HFFc6 (cell line): Measurements from ENCODE around the gene REPIN1. TPM values are rescaled to one million over a fixed set of nuclear protein-coding genes. Genes with fewer than 3 reads are reported as not detected.

Experiments used
- DNase-seq: peaks from one replicate; pipeline ENCODE4 v3.0.0-alpha.2; 2018
- H3K27ac Mint-ChIP-seq: 2 replicates; pipeline ENCODE4 v1.8.0; 2020; ENCODE audit warnings: mild to moderate bottlenecking, mixed read lengths
- H3K27me3 Mint-ChIP-seq: 2 replicates; pipeline ENCODE4 v1.8.0; 2021; ENCODE audit warnings: mild to moderate bottlenecking, moderate library complexity, mixed read lengths; ENCODE audit not compliant: insufficient read depth
- H3K36me3 Mint-ChIP-seq: 2 replicates; pipeline ENCODE4 v1.8.0; 2021; ENCODE audit warnings: low read depth, mixed read lengths
- H3K4me1 Mint-ChIP-seq: 2 replicates; pipeline ENCODE4 v1.8.0; 2020; ENCODE audit warnings: low read depth, mixed read lengths
- H3K4me3 Mint-ChIP-seq: 2 replicates; pipeline ENCODE4 v1.8.0; 2020; ENCODE audit warnings: mild to moderate bottlenecking, moderate library complexity, mixed read lengths
- H3K9me3 Mint-ChIP-seq: 2 replicates; pipeline ENCODE4 v1.8.0; 2020; ENCODE audit warnings: mild to moderate bottlenecking, mixed read lengths
- total RNA-seq, 6 experiments: library from RNA; stranded (reverse); fragmentation: NEBNext Ultra II Directional; extraction: Animal tissue kit (Norgen Biotek cat#: 25700); gene quantifications; 2 replicates in 1 of 6; 3 replicates in 5 of 6; pipeline ENCODE4 v1.2.3, GENCODE V29; 2021
- TF ChIP-seq, protein P1 (sequence below): fragments of 200-600 bp; sonication (generic); IDR thresholded peaks from 2 replicates; pipeline ENCODE4 v1.5.0; 2021; ENCODE audit warnings: antibody characterized with exemption, mild to moderate bottlenecking

The REPIN1 gene
- total RNA-seq, 6 experiments from 2014 or later, result 68.8 to 78.3 (median 75.5) TPM

DNA sequence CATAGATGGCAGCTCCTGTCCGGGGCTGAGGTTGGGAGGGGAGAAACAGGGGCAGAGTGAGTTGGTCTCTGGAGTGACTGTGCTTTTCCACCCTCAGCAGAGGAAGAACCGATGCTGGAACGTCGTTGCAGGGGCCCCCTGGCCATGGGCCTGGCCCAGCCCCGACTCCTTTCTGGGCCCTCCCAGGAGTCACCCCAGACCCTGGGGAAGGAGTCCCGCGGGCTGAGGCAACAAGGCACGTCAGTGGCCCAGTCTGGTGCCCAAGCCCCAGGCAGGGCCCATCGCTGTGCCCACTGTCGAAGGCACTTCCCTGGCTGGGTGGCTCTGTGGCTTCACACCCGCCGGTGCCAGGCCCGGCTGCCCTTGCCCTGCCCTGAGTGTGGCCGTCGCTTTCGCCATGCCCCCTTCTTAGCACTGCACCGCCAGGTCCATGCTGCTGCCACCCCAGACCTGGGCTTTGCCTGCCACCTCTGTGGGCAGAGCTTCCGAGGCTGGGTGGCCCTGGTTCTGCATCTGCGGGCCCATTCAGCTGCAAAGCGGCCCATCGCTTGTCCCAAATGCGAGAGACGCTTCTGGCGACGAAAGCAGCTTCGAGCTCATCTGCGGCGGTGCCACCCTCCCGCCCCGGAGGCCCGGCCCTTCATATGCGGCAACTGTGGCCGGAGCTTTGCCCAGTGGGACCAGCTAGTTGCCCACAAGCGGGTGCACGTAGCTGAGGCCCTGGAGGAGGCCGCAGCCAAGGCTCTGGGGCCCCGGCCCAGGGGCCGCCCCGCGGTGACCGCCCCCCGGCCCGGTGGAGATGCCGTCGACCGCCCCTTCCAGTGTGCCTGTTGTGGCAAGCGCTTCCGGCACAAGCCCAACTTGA, 2.7 kb downstream of the REPIN1 start:
- Mint-ChIP-seq H3K27ac (peak overlapping the region; percentile 98), H3K36me3 (peaks cover 5% of the 10 kb centered on the region), H3K4me3 (peak overlapping the region; percentile 96; the same call in 1 of the 2 replicates), H3K4me1 (peaks cover 24% of the 10 kb centered on the region), H3K9me3 (no peaks in the 10 kb centered on the region), H3K27me3 (peaks cover 9% of the 10 kb centered on the region)
- DNase-seq, result no peak
- TF ChIP-seq, protein P1, sequence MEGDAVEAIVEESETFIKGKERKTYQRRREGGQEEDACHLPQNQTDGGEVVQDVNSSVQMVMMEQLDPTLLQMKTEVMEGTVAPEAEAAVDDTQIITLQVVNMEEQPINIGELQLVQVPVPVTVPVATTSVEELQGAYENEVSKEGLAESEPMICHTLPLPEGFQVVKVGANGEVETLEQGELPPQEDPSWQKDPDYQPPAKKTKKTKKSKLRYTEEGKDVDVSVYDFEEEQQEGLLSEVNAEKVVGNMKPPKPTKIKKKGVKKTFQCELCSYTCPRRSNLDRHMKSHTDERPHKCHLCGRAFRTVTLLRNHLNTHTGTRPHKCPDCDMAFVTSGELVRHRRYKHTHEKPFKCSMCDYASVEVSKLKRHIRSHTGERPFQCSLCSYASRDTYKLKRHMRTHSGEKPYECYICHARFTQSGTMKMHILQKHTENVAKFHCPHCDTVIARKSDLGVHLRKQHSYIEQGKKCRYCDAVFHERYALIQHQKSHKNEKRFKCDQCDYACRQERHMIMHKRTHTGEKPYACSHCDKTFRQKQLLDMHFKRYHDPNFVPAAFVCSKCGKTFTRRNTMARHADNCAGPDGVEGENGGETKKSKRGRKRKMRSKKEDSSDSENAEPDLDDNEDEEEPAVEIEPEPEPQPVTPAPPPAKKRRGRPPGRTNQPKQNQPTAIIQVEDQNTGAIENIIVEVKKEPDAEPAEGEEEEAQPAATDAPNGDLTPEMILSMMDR, result no peak

DNA sequence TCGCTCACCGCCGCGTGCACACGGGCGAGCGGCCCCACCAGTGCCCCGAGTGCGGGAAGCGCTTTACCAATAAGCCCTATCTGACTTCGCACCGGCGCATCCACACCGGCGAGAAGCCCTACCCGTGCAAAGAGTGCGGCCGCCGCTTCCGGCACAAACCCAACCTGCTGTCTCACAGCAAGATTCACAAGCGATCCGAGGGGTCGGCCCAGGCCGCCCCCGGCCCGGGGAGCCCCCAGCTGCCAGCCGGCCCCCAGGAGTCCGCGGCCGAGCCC, 3.3 kb downstream of the REPIN1 start:
- H3K36me3 Mint-ChIP-seq, result peaks cover 5% of the 10 kb centered on the region
- TF ChIP-seq, protein P1, result no peak
- no peaks in the 10 kb centered on the region for H3K9me3 Mint-ChIP-seq
- no peak for DNase-seq
- H3K27ac Mint-ChIP-seq, result no peak overlapping the region
- no peak overlapping the region for H3K4me3 Mint-ChIP-seq
- peaks cover 24% of the 10 kb centered on the region for H3K4me1 Mint-ChIP-seq
- peaks cover 9% of the 10 kb centered on the region for H3K27me3 Mint-ChIP-seq

DNA sequence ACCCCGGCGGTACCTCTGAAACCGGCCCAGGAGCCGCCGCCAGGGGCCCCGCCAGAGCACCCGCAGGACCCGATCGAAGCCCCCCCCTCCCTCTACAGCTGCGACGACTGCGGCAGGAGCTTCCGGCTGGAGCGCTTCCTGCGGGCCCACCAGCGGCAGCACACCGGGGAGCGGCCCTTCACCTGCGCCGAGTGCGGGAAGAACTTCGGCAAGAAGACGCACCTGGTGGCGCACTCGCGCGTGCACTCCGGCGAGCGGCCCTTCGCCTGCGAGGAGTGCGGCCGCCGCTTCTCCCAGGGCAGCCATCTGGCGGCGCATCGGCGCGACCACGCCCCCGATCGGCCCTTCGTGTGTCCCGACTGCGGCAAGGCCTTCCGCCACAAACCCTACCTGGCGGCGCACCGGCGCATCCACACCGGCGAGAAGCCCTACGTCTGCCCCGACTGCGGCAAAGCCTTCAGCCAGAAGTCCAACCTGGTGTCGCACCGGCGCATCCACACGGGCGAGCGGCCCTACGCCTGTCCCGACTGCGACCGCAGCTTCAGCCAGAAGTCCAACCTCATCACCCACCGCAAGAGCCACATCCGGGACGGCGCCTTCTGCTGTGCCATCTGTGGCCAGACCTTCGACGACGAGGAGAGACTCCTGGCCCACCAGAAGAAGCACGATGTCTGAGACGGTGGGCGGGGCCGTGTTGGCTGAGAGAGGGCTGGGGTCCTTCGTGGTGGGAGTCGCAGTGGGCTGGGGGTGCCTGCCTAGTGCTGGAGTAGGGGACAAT, 3.8 kb downstream of the REPIN1 start:
- H3K27me3 Mint-ChIP-seq, result peaks cover 9% of the 10 kb centered on the region
- H3K4me3 Mint-ChIP-seq, result no peak overlapping the region
- H3K4me1 Mint-ChIP-seq, result peaks cover 25% of the 10 kb centered on the region
- no peak overlapping the region for H3K27ac Mint-ChIP-seq
- H3K36me3 Mint-ChIP-seq, result peaks cover 5% of the 10 kb centered on the region
- TF ChIP-seq, protein P1, result no peak
- H3K9me3 Mint-ChIP-seq, result no peaks in the 10 kb centered on the region
- no peak for DNase-seq

GRCh38 chr7:150373049-150373801, 4.6 kb downstream of the REPIN1 start:
- TF ChIP-seq, protein P1, result no peak
- Mint-ChIP-seq H3K9me3 (no peaks in the 10 kb centered on the region), H3K4me3 (no peak overlapping the region), H3K4me1 (peaks cover 33% of the 10 kb centered on the region), H3K27ac (no peak overlapping the region), H3K36me3 (peaks cover 5% of the 10 kb centered on the region), H3K27me3 (peaks cover 9% of the 10 kb centered on the region)
- DNase-seq, result no peak

DNA sequence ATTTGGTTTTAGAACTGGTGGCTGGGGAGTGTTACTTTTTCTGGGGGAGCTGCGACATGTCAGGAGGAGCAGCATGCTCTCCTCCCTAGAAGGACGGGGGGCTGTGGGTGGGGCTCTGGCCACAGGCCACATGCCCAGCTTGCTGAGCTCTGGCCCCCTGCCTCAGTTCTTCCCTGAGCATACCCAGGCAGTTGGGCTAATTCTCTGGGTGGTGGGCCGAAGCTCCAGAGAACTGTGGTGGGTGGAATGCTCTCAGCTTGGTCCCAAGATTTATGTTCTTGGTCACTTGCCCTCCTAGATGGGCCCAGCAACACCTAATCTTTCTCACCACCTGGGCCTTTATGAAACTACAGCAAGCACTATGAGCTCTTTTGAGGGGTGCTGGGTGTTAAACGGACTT, 5.4 kb downstream of the REPIN1 start:
- TF ChIP-seq, protein P1, result no peak
- DNase-seq, result no peak
- Mint-ChIP-seq H3K4me1 (peaks cover 36% of the 10 kb centered on the region), H3K27me3 (peaks cover 7% of the 10 kb centered on the region), H3K27ac (no peak overlapping the region), H3K36me3 (peaks cover 5% of the 10 kb centered on the region), H3K9me3 (no peaks in the 10 kb centered on the region), H3K4me3 (no peak overlapping the region)
